Naive thymus-derived CD4-positive, alpha-beta T cell (primary cell): Measurements from ENCODE around the gene FAM184B. TPM values are rescaled to one million over a fixed set of nuclear protein-coding genes. Genes with fewer than 3 reads are reported as not detected.
A peak's percentile ranks its signal among the peaks of the same experiment; 100 is the strongest.

Source experiments
- ATAC-seq: fragments of 150-1000 bp; cut with Tn5 transposase; 2 replicates; pipeline ENCODE4 v1.10.0; 2021; ENCODE audit warnings: mild to moderate bottlenecking, moderate library complexity
- CTCF ChIA-PET: fragments of 350-600 bp; sonication (Branson Sonifier 250); formaldehyde crosslinking; loops from one replicate; lab custom pipeline; 2021; ENCODE audit warnings: antibody characterized with exemption; lab: Charles Lee
- POLR2A ChIA-PET: fragments of 350-600 bp; sonication (Branson Sonifier 250); formaldehyde crosslinking; loops from one replicate; lab custom pipeline; 2021; ENCODE audit warnings: antibody characterized with exemption, inconsistent platforms; lab: Charles Lee
- DNase-seq, 9 donors: peaks; one replicate each; pipeline versions ENCODE4 v3.0.0 to v3.0.0-alpha.2; 2020 to 2022; ENCODE audit warnings: mixed read lengths in 1 of 9
- H3K27ac ChIP-seq: one replicate; pipeline ENCODE4 v1.7.0; 2013; ENCODE audit warnings: mild to moderate bottlenecking, low read depth, low read length, moderate library complexity
- H3K27me3 ChIP-seq, 2 donors: one replicate each; pipeline ENCODE4 v1.7.0; 2013; ENCODE audit warnings: low read length in 2 of 2, mild to moderate bottlenecking in 2 of 2, moderate library complexity in 2 of 2; ENCODE audit not compliant: control insufficient read depth in 2 of 2, insufficient read depth in 2 of 2
- H3K36me3 ChIP-seq, 3 experiments: 1 replicate in 2 of 3; 2 replicates in 1 of 3; pipeline ENCODE4 v1.7.0; 2013; ENCODE audit warnings: low read length in 3 of 3, mild to moderate bottlenecking in 3 of 3, moderate library complexity in 1 of 3; ENCODE audit not compliant: insufficient read depth in 3 of 3, control insufficient read depth in 2 of 3
- H3K4me1 ChIP-seq, 2 donors: one replicate each; pipeline ENCODE4 v1.7.0; 2013; ENCODE audit warnings: low read length in 2 of 2, mild to moderate bottlenecking in 2 of 2, moderate library complexity in 1 of 2; ENCODE audit not compliant: control insufficient read depth in 2 of 2, insufficient read depth in 2 of 2
- H3K4me3 ChIP-seq: 2 replicates; pipeline ENCODE4 v1.7.0; 2013; ENCODE audit warnings: mild to moderate bottlenecking, low read length
- H3K9me3 ChIP-seq, 3 experiments: 1 replicate in 2 of 3; 2 replicates in 1 of 3; pipeline ENCODE4 v1.7.0; 2013; ENCODE audit warnings: low read length in 3 of 3; ENCODE audit not compliant: control insufficient read depth in 2 of 3
- H3K27ac Mint-ChIP-seq, 9 donors: one replicate each; pipeline ENCODE4 v1.8.0; 2020 to 2022; ENCODE audit warnings: mixed read lengths in 9 of 9, mild to moderate bottlenecking in 8 of 9, moderate library complexity in 5 of 9, inconsistent platforms in 2 of 9
- H3K27me3 Mint-ChIP-seq, 5 donors: one replicate each; pipeline ENCODE4 v1.8.0; 2021 to 2022; ENCODE audit warnings: mixed read lengths in 5 of 5, mild to moderate bottlenecking in 1 of 5
- H3K36me3 Mint-ChIP-seq, 5 donors: one replicate each; pipeline ENCODE4 v1.8.0; 2020 to 2022; ENCODE audit warnings: mixed read lengths in 5 of 5, mild to moderate bottlenecking in 3 of 5, inconsistent platforms in 1 of 5
- H3K4me1 Mint-ChIP-seq, 7 donors: one replicate each; pipeline ENCODE4 v1.8.0; 2020 to 2022; ENCODE audit warnings: mixed read lengths in 7 of 7, mild to moderate bottlenecking in 3 of 7, inconsistent platforms in 1 of 7
- H3K4me3 Mint-ChIP-seq, 10 donors: one replicate each; pipeline ENCODE4 v1.8.0; 2020 to 2022; ENCODE audit warnings: mild to moderate bottlenecking in 10 of 10, mixed read lengths in 10 of 10, moderate library complexity in 6 of 10, inconsistent platforms in 2 of 10
- H3K9me3 Mint-ChIP-seq, 11 donors: one replicate each; pipeline ENCODE4 v1.8.0; 2020 to 2022; ENCODE audit warnings: mixed read lengths in 11 of 11, mild to moderate bottlenecking in 4 of 11, inconsistent platforms in 1 of 11, moderate library complexity in 1 of 11
- intact Hi-C, 2 donors: fragments of 100-400 bp; cut with micrococcal nuclease; formaldehyde crosslinking; loops; one replicate each; pipeline ENCODE4 v1.15.1; 2023
- polyA plus RNA-seq, 2 donors: library from polyadenylated mRNA; unstranded; fragments of 300-500 nt; fragmentation: Illumina TruSeq; gene quantifications; one replicate each; pipeline ENCODE4 v1.2.3, GENCODE V29; 2021
- total RNA-seq, 6 experiments: library from RNA in 5 of 6; stranded (reverse) in 5 of 6; gene quantifications; 1 replicate in 5 of 6; 2 replicates in 1 of 6; pipeline ENCODE4 v1.2.3 and lab custom pipeline; 2021 to 2026

Gene FAM184B
- total and polyA plus RNA-seq, 7 experiments from 2014 or later, result 0.08 TPM; not detected in 6

DNA sequence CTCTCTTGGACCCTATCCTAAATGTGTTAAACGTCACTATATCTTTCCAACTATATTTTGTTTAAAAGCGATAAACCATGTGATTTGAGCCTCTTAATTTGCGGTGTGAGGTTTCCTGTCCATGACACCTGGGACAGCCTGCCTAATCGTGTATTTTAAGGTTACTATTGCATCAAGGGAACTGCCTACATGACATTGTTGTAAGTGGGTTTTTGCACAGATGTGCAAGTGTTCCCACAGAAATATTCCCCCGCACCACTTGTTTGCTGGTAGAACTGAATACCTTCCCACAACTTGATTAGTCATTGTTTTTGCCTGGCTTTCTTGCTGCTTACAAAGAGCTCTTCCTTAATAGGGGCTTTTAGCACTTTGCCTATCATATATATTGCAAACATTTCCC, 5.1 kb upstream of the FAM184B start:
- Mint-ChIP-seq H3K27ac (no peak overlapping the region), H3K27me3 (peaks cover 8 to 17% (median 14%) of the 10 kb centered on the region in 5 donors), H3K36me3 (peaks cover 4 to 24% (median 17%) of the 10 kb centered on the region in 5 donors), H3K4me1 (peaks cover 6 to 18% (median 12%) of the 10 kb centered on the region in 7 donors), H3K4me3 (no peak overlapping the region), H3K9me3 (no peaks in the 10 kb centered on the region)
- Histone ChIP-seq H3K4me1 (no peaks in the 10 kb centered on the region), H3K27me3 (no peaks in the 10 kb centered on the region), H3K27ac (no peak overlapping the region), H3K4me3 (no peak overlapping the region), H3K36me3 (no peaks in the 10 kb centered on the region), H3K9me3 (no peaks in the 10 kb centered on the region)
- CTCF ChIA-PET, result no interaction called here
- intact Hi-C loops, result no loop called here
- ATAC-seq (no peak), DNase-seq (no peak)
- POLR2A ChIA-PET, result interaction anchor here (0.6 kb wide), 1 partner anchor 115 kb away, joined by 4 read pairs; no protein-coding TSS in a partner anchor

DNA sequence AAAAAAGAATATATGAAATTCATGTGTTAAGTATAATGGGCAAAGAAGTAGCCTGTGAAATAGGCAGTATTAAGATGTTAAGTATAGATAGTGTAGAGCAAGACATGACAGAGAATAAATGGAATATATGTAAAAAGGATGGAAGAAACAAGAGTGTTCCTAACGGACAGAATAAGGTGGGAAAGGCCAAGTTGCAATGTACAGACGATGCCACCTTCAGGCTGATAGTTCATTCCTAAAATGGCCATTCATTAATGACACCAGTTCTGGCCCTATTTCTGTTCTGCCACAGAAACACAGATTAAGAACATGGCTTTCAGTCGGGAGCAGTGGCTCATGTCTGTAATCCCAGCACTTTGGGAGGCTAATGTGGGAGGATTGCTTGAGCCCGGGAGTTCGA, 4.4 kb upstream of the FAM184B start:
- Histone ChIP-seq H3K27ac (no peak overlapping the region), H3K4me1 (no peaks in the 10 kb centered on the region), H3K27me3 (no peaks in the 10 kb centered on the region), H3K36me3 (no peaks in the 10 kb centered on the region), H3K4me3 (no peak overlapping the region), H3K9me3 (no peaks in the 10 kb centered on the region)
- DNase-seq, result no peak
- intact Hi-C loops, result no loop called here
- ChIA-PET CTCF (no interaction called here), POLR2A (no interaction called here)
- H3K27me3 Mint-ChIP-seq, result peaks cover 11 to 22% (median 16%) of the 10 kb centered on the region in 5 donors
- H3K4me1 Mint-ChIP-seq, result peaks cover 6 to 19% (median 14%) of the 10 kb centered on the region in 7 donors
- no peak overlapping the region for H3K4me3 Mint-ChIP-seq
- H3K27ac Mint-ChIP-seq, result peak overlapping the region in 1 of 9 donors; percentile 47
- no peaks in the 10 kb centered on the region for H3K9me3 Mint-ChIP-seq
- peaks cover 0 to 17% (median 15%) of the 10 kb centered on the region in 5 donors for H3K36me3 Mint-ChIP-seq
- no peak for ATAC-seq

DNA sequence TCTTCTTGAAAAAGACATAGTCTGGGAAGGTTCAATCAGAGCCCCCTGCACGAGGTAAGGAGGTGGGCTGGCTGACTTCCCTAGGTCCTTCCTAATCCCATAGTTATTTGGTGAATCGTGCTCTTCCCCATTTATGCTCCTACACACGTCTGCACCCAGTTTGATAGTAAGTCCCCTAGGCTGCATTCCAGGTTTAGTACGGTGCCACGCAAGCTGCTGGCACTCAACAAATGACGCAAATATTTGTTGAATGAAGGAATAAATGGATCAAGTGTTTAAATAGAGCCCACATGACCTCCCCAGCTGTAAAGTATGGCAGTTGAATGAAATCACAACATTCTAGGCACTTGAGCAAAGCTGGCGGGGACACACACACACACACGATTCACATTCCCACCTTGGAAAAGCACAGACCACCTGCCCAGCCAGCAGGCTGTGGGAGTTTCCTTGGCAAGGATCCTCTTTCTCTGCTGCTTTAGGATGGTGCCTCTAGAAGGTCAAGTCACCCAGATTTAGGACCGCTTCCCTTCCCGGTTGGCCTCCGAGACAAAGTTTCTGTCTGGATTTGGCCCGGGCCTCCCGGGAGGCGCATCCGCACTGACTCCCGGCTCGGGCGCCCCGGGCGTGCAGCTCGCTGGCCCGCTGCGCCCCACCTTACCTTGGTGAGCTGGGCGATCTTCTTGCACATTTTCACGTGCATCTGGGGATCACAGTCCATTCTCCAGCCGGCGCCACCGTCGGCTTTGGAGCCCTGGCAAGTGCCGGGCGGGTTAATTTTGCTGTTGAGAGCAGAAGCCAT, 721 bp downstream of the FAM184B start:
- Histone ChIP-seq H3K9me3 (no peaks in the 10 kb centered on the region), H3K27me3 (peaks cover 0 to 7% of the 10 kb centered on the region in 2 donors), H3K36me3 (no peaks in the 10 kb centered on the region), H3K4me1 (no peaks in the 10 kb centered on the region), H3K4me3 (no peak overlapping the region), H3K27ac (no peak overlapping the region)
- ATAC-seq (no peak), DNase-seq (no peak)
- Mint-ChIP-seq H3K9me3 (no peaks in the 10 kb centered on the region), H3K4me3 (peak overlapping the region in 6 of 10 donors; percentile 3 to 73 (median 16)), H3K27ac (no peak overlapping the region), H3K27me3 (peaks cover 36 to 53% (median 42%) of the 10 kb centered on the region in 5 donors), H3K4me1 (peaks cover 3 to 22% (median 16%) of the 10 kb centered on the region in 7 donors), H3K36me3 (peaks cover 0 to 5% (median 0%) of the 10 kb centered on the region in 5 donors)
- CTCF ChIA-PET, result no interaction called here
- POLR2A ChIA-PET, result interaction anchor here (0.6 kb wide), 1 partner anchor 26 kb away, joined by 3 read pairs; no protein-coding TSS in a partner anchor
- intact Hi-C loops, result no loop called here

- H3K4me1 ChIP-seq, result no peaks in the 10 kb centered on the region
- Mint-ChIP-seq H3K9me3 (no peaks in the 10 kb centered on the region), H3K27ac (no peak overlapping the region), H3K27me3 (peaks cover 34 to 50% (median 41%) of the 10 kb centered on the region in 5 donors), H3K36me3 (peaks cover 0 to 5% (median 0%) of the 10 kb centered on the region in 5 donors), H3K4me1 (peaks cover 0 to 21% (median 14%) of the 10 kb centered on the region in 7 donors), H3K4me3 (no peak overlapping the region)
- H3K27ac ChIP-seq, result no peak overlapping the region
- H3K36me3 ChIP-seq, result no peaks in the 10 kb centered on the region
- ATAC-seq (no peak), DNase-seq (no peak)
- POLR2A ChIA-PET, result no interaction called here
- CTCF ChIA-PET, result interaction anchor here (0.7 kb wide), 1 partner anchor 16 kb away, joined by 3 read pairs; no protein-coding TSS in a partner anchor
- H3K4me3 ChIP-seq, result no peak overlapping the region
- peaks cover 0 to 7% of the 10 kb centered on the region in 2 donors for H3K27me3 ChIP-seq
- no peaks in the 10 kb centered on the region for H3K9me3 ChIP-seq
- intact Hi-C loops, result no loop called here
Observed at GRCh38 chr4:17778431-17778830, 3.0 kb downstream of the FAM184B start.

DNA sequence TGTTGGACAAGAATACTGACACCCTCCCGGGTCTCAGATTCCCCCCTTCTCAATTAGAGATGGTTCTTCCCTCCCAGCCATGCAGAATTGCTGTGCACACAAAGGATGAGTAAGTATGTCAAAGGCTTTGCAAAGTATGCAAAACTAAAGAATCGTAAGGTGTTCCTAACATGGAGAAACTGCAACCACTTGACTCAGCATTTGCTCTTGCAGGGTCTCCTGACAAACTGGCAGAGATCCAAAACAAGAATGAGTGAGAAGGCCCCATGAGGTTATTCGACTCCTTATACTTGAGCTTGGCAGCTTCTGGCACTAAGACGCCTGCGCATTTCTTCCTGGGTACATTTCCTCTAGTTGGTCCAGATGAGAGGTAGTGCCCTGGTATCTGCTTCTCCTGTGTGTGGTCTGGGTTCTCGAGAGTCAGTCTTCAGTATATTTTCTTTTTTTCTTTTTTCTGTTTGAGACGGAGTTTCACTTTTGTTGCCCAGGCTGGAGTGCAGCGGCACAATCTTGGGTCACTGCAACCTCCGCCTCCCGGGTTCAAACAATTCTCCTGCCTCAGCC, 8.2 kb downstream of the FAM184B start:
- no peak overlapping the region for H3K4me3 Mint-ChIP-seq
- no peak overlapping the region for H3K27ac ChIP-seq
- ChIA-PET CTCF (no interaction called here), POLR2A (no interaction called here)
- no peaks in the 10 kb centered on the region for H3K9me3 Mint-ChIP-seq
- H3K4me3 ChIP-seq, result no peak overlapping the region
- DNase-seq (no peak), ATAC-seq (no peak)
- no peaks in the 10 kb centered on the region for H3K4me1 ChIP-seq
- H3K27me3 ChIP-seq, result no peaks in the 10 kb centered on the region
- intact Hi-C loops, result no loop called here
- no peaks in the 10 kb centered on the region for H3K36me3 ChIP-seq
- no peaks in the 10 kb centered on the region for H3K9me3 ChIP-seq
- H3K27me3 Mint-ChIP-seq, result peaks cover 5 to 22% (median 7%) of the 10 kb centered on the region in 5 donors
- no peaks in the 10 kb centered on the region for H3K36me3 Mint-ChIP-seq
- H3K27ac Mint-ChIP-seq, result no peak overlapping the region
- no peaks in the 10 kb centered on the region for H3K4me1 Mint-ChIP-seq

DNA sequence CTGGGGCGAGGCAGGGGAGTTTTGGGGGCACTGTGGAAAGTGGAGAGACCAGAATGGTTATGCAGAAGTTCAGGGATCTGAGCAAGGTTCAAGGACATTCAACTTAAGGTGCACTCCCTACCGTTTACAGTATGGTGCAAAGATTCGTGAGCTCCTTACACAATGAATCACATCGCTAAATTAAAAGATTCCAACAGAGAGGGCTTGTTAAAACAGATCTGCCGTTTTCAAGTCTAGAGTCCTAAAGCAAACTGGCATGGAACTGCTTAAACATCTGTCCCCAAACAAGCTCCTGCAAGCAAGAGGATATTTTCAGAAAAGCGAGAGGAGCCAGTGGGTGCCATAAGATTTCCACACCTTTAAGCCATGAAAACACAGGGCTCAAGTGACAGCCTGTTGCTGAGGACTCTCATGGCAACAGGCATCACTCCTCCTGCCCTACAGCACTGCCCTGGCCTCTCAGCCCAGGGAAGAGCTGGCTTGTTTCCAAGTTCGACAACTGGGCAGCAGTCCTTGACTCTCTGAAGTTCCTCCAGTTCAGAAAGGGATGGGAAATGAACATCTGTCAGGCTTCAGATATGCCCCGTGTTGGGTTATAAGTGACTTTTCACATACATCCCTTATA, 10.0 kb downstream of the FAM184B start:
- H3K27me3 Mint-ChIP-seq, result peaks cover 2 to 17% (median 6%) of the 10 kb centered on the region in 5 donors
- CTCF ChIA-PET, result interaction anchor here (0.6 kb wide), 1 partner anchor 1702 kb away, joined by 3 read pairs; no protein-coding TSS in a partner anchor
- DNase-seq (no peak), ATAC-seq (no peak)
- Histone ChIP-seq H3K9me3 (no peaks in the 10 kb centered on the region), H3K4me3 (no peak overlapping the region), H3K27ac (no peak overlapping the region), H3K27me3 (no peaks in the 10 kb centered on the region), H3K36me3 (no peaks in the 10 kb centered on the region), H3K4me1 (no peaks in the 10 kb centered on the region)
- POLR2A ChIA-PET, result no interaction called here
- no peak overlapping the region for H3K4me3 Mint-ChIP-seq
- peaks cover 0 to 1% (median 0%) of the 10 kb centered on the region in 11 donors for H3K9me3 Mint-ChIP-seq
- intact Hi-C loops, result no loop called here
- no peaks in the 10 kb centered on the region for H3K4me1 Mint-ChIP-seq
- no peaks in the 10 kb centered on the region for H3K36me3 Mint-ChIP-seq
- H3K27ac Mint-ChIP-seq, result no peak overlapping the region
